Lower leg skin (tissue), 4 donors: ENCODE measurements around the gene SPDYC. TPM values are rescaled to one million over a fixed set of nuclear protein-coding genes. Genes with fewer than 3 reads are reported as not detected.

Source experiments
- DNase-seq, 2 donors: peaks; one replicate each; pipeline ENCODE4 v3.0.0-alpha.2; 2019; ENCODE audit warnings: low spot score in 2 of 2
- H3K4me3 ChIP-seq: fragments of 200-600 bp; sonication (generic); 2 replicates; pipeline ENCODE4 v1.5.1; 2017; ENCODE audit warnings: mild to moderate bottlenecking, low read depth; ENCODE audit not compliant: poor library complexity, severe bottlenecking
- CTCF ChIP-seq, 3 donors: fragments of 450-650 bp; IDR thresholded peaks; one replicate each; pipeline ENCODE4 v1.5.1; 2016; ENCODE audit warnings: antibody characterized with exemption in 3 of 3, mild to moderate bottlenecking in 3 of 3, moderate library complexity in 2 of 3
- POLR2A ChIP-seq, 2 donors: fragments of 450-650 bp; IDR thresholded peaks; one replicate each; pipeline ENCODE4 v1.6.1; 2016 to 2017; ENCODE audit warnings: antibody characterized with exemption in 2 of 2, mild to moderate bottlenecking in 1 of 2, moderate library complexity in 1 of 2
- WGBS, 2 donors: methylation state at CpG; one replicate each; pipeline ENCODE4 v1.1.5; 2018; 5-methylcytosine and 5-hydroxymethylcytosine counted together
- intact Hi-C: fragments of 100-400 bp; cut with DNase I; formaldehyde crosslinking; loops from one replicate; pipeline ENCODE4 v1.15.0; 2023; ENCODE audit warnings: low total_unique reads
- total RNA-seq, 4 donors: library from RNA; depleted of rRNA; stranded (reverse); fragments of >200 nt; gene quantifications; one replicate each; pipeline ENCODE4 v1.1.0, GENCODE V29; 2016

The SPDYC gene
- total RNA-seq, 4 donors from 2014 or later = not detected

DNA sequence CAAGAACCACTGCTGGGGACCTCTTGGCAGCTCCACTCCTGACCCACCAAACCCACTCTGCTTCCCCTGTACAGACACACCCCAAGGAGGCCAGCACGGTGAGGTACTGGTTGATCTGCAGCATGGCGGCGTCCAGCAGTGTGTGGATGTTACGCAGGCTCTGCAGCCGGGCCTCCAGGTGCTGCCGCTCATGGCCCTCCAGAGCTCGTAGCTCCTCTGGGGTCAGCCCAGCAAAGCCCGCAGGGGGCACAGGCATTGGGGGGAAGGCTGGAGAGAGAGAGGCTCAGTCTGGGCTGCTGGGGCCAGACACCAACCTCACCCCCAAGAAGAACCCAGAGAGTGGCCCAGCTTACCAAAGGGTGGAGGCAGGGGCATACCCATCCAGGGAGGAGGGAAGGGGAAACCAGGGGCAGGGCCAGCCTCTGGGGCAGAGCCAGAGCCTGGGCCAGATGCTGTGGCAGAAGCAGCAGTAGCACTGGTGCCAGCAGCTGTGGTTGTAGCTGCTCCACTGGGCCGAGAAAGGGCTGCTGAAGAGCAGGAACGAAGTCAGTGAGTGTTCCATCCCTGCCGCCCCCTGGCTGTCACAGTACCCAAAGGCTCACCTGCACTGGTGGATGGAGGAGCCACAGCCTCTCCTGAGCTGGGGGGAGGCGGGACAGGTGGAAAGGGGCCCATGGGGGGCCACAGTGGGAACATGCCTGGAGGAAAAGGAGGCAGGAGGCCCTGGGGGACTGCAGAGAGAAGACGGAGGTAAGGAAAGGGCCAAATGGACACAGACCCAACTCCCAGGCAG is 40.2 kb upstream of the SPDYC start:
- 80 to 85% methylated on average over 6 to 13 of the region's 13 CpGs for WGBS, 2 donors
- TF ChIP-seq POLR2A (IDR thresholded peaks at IDR 0.05) (no peak), CTCF (IDR thresholded peaks at IDR 0.05) (no peak)
- intact Hi-C loops = no loop called here
- no peak overlapping the region for H3K4me3 ChIP-seq
- no peak for DNase-seq

GRCh38 chr11:65130631-65131416 is 39.2 kb upstream of the SPDYC start:
- TF ChIP-seq CTCF (IDR thresholded peaks at IDR 0.05) (no peak), POLR2A (IDR thresholded peaks at IDR 0.05) (no peak)
- DNase-seq = no peak
- intact Hi-C loops = no loop called here
- 86 to 92% methylated on average over 19 of the region's 19 CpGs for WGBS, 2 donors
- H3K4me3 ChIP-seq = no peak overlapping the region

- 85% methylated on average over 3 of the region's 3 CpGs for WGBS, 2 donors
- H3K4me3 ChIP-seq = no peak overlapping the region
- intact Hi-C loops = no loop called here
- TF ChIP-seq POLR2A (IDR thresholded peaks at IDR 0.05) (no peak), CTCF (IDR thresholded peaks at IDR 0.05) (no peak)
- DNase-seq = no peak
Observed at GRCh38 chr11:65131417-65131776, 38.6 kb upstream of the SPDYC start.

DNA sequence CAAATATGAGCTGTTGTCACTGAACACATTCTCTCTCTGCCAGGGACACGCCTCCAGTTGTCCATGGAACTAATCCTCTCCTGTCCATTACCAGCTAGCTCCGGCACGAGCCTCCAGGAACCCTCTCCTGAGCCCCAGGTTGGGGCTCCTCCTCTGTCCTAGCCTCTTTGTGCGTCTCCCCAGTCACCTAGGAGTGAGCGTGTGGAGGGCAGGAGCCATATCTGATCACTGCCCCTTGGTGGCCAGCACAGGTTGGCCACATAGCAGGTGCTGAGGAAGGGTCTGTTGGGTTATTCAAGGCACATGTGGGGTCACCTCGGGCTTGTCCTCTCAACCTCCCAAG is 38.2 kb upstream of the SPDYC start:
- TF ChIP-seq CTCF (IDR thresholded peaks at IDR 0.05) (no peak), POLR2A (IDR thresholded peaks at IDR 0.05) (no peak)
- no peak overlapping the region for H3K4me3 ChIP-seq

GRCh38 chr11:65132238-65132987 is 37.6 kb upstream of the SPDYC start:
- no peak for TF ChIP-seq POLR2A (IDR thresholded peaks at IDR 0.05)
- intact Hi-C loops = no loop called here
- WGBS, 2 donors = 71 to 75% methylated on average over 7 to 10 of the region's 10 CpGs
- no peak for DNase-seq
- H3K4me3 ChIP-seq = no peak overlapping the region

More for the DNA sequence above, 38.2 kb upstream of the SPDYC start:
- intact Hi-C loops = no loop called here
- DNase-seq = no peak
- WGBS, 2 donors = 85 to 87% methylated on average over 6 of the region's 6 CpGs
